HepG2 (cell line): ENCODE measurements around the gene DST. TPM values are rescaled to one million over a fixed set of nuclear protein-coding genes. Genes with fewer than 3 reads are reported as not detected.
A peak's percentile ranks its signal among the peaks of the same experiment; 100 is the strongest.

Experiments used
- ASH2L ChIP-seq: fragments of 300-600, 200-600 bp; sonication (generic); IDR thresholded peaks from 2 replicates; pipeline ENCODE4 v1.7.0; 2017; ENCODE audit warnings: low read depth, mild to moderate bottlenecking, moderate library complexity, mixed read lengths, low read length; ENCODE audit not compliant: insufficient read length
- BCL3 ChIP-seq: sonication (generic); formaldehyde crosslinking; IDR thresholded peaks from 2 replicates; pipeline ENCODE4 v1.5.1; 2020; ENCODE audit warnings: mild to moderate bottlenecking, missing genetic modification reagents, moderate library complexity
- CCDC6 ChIP-seq: sonication (generic); formaldehyde crosslinking; IDR thresholded peaks from 2 replicates; pipeline ENCODE4 v1.8.1; 2022; ENCODE audit warnings: mild to moderate bottlenecking, missing genetic modification reagents, moderate library complexity
- CENPT ChIP-seq: sonication (generic); formaldehyde crosslinking; IDR thresholded peaks from 2 replicates; pipeline ENCODE4 v1.8.0; 2022; ENCODE audit warnings: low read depth, mild to moderate bottlenecking, moderate library complexity, missing genetic modification reagents
- DMAP1 ChIP-seq: IDR thresholded peaks from 2 replicates; pipeline ENCODE4 v1.6.1; 2016
- E2F1 ChIP-seq: sonication (generic); formaldehyde crosslinking; IDR thresholded peaks from 2 replicates; pipeline ENCODE4 v1.5.0; 2020; ENCODE audit warnings: missing genetic modification reagents
- FOXA3 ChIP-seq: IDR thresholded peaks from 2 replicates; pipeline ENCODE4 v1.6.1; 2016; ENCODE audit warnings: missing genetic modification reagents, missing compliant biosample characterization
- FOXC1 ChIP-seq: sonication (generic); formaldehyde crosslinking; IDR thresholded peaks from 2 replicates; pipeline ENCODE4 v1.8.0; 2022; ENCODE audit warnings: mild to moderate bottlenecking, missing genetic modification reagents, borderline replicate concordance
- FOXP1 ChIP-seq, 2 experiments: fragments of 450-650 bp in 1 of 2; IDR thresholded peaks; 2 replicates each; pipeline ENCODE4 v1.6.1; 2017 to 2018; ENCODE audit warnings: antibody characterized with exemption in 1 of 2
- HOMEZ ChIP-seq: IDR thresholded peaks from 2 replicates; pipeline ENCODE4 v1.6.1; 2016; ENCODE audit warnings: low read depth
- PAWR ChIP-seq: sonication (generic); formaldehyde crosslinking; IDR thresholded peaks from 2 replicates; pipeline ENCODE4 v1.4.0; 2020; ENCODE audit warnings: missing genetic modification reagents, mild to moderate bottlenecking, borderline replicate concordance
- REPIN1 ChIP-seq: sonication (generic); formaldehyde crosslinking; IDR thresholded peaks from 2 replicates; pipeline ENCODE4 v1.8.0; 2022; ENCODE audit warnings: missing genetic modification reagents, low read depth, mild to moderate bottlenecking, borderline replicate concordance
- SKIL ChIP-seq: sonication (generic); formaldehyde crosslinking; IDR thresholded peaks from 2 replicates; pipeline ENCODE4 v1.8.0; 2022; ENCODE audit warnings: missing genetic modification reagents, mild to moderate bottlenecking, moderate library complexity, borderline replicate concordance
- WIZ ChIP-seq: sonication (generic); formaldehyde crosslinking; IDR thresholded peaks from 2 replicates; pipeline ENCODE4 v1.5.1; 2020; ENCODE audit warnings: mild to moderate bottlenecking, missing genetic modification reagents
- ZNF142 ChIP-seq: sonication (generic); formaldehyde crosslinking; IDR thresholded peaks from 2 replicates; pipeline ENCODE4 v1.4.0; 2020; ENCODE audit warnings: missing genetic modification reagents
- ZNF264 ChIP-seq: sonication (generic); formaldehyde crosslinking; IDR thresholded peaks from 2 replicates; pipeline ENCODE4 v1.4.0; 2020; ENCODE audit warnings: missing genetic modification reagents
- polyA plus RNA-seq, 8 experiments: library from polyadenylated mRNA; depleted of rRNA in 3 of 8; stranded (reverse) in 7 of 8; unstranded in 1 of 8; fragments of >200 nt; fragmentation: Illumina TruSeq in 4 of 8; extraction: Trizol in 4 of 8; gene quantifications; 2 replicates each; pipeline versions ENCODE4 v1.2.1 to v1.2.3, GENCODE V29; 2011 to 2016; ENCODE audit warnings: low read depth in 4 of 8, missing spikeins in 1 of 8, mixed read lengths in 1 of 8; ENCODE audit not compliant: insufficient read depth in 1 of 8
- total RNA-seq, 5 experiments: library from RNA; depleted of rRNA; stranded (reverse); fragments of >200 nt; fragmentation: Illumina TruSeq; extraction: Trizol; gene quantifications; 2 replicates each; pipeline ENCODE4 v1.2.3, GENCODE V29; 2016; ENCODE audit warnings: low read depth in 1 of 5

Gene DST
- total and polyA plus RNA-seq, 2 of the 13 experiments (the other 11 are each of a cell fraction or from before 2014, with no cell fraction given), result 64.4 to 89.0 TPM

GRCh38 chr6:56521454-56521853, 121.2 kb downstream of the DST start (continued):
- TF ChIP-seq PAWR (CRISPR knock-in tag) (no peak), FOXC1 (CRISPR knock-in tag) (no peak), E2F1 (CRISPR knock-in tag) (no peak), ZNF264 (CRISPR knock-in tag) (no peak), WIZ (CRISPR knock-in tag) (no peak), FOXA3 (CRISPR knock-in tag) (peak; percentile 40; the same call in 1 of the 2 replicates), HOMEZ (CRISPR knock-in tag) (peak; percentile 56; the same call in 1 of the 2 replicates), CENPT (CRISPR knock-in tag) (no peak), REPIN1 (CRISPR knock-in tag) (no peak), SKIL (CRISPR knock-in tag) (no peak), BCL3 (CRISPR knock-in tag) (no peak), ZNF142 (CRISPR knock-in tag) (no peak), CCDC6 (CRISPR knock-in tag) (no peak), FOXP1 (IDR thresholded peaks at IDR 0.05) (no peak), FOXP1 (CRISPR knock-in tag; IDR thresholded peaks at IDR 0.05) (peak; percentile 44; the same call in 1 of the 2 replicates), DMAP1 (CRISPR knock-in tag) (no peak), ASH2L (peak; percentile 37)
